ENCODE data around the gene ELF1.

ELF1 gene

GRCh38 chr13:41006306-41006705 is 12.8 kb downstream of the ELF1 start:
- Histone ChIP-seq H3K36me3 (replicated peaks in 1 of 2; ENCODE audit: control insufficient read depth in 2 of 2, insufficient read depth in 2 of 2, low read length in 2 of 2) (no peaks in the 10 kb centered on the region), H3K9ac (ENCODE audit: low read depth, low read length, poor library complexity) (no peak overlapping the region), H4K8ac (ENCODE audit: low read depth, low read length) (no peak overlapping the region), H3K4me1 (ENCODE audit: control insufficient read depth in 2 of 2, insufficient read depth in 1 of 2, low read depth in 1 of 2, low read length in 2 of 2) (peaks cover 4 to 7% of the 10 kb centered on the region in 2 donors), H3K79me1 (ENCODE audit: low read depth, low read length) (peaks cover 1% of the 10 kb centered on the region), H3K18ac (ENCODE audit: low read length) (no peak overlapping the region), H2AK5ac (ENCODE audit: low read depth, low read length) (no peak overlapping the region), H3K23ac (ENCODE audit: low read depth, low read length, poor library complexity) (no peak overlapping the region), H2BK15ac (ENCODE audit: low read length) (no peak overlapping the region), H3K4ac (ENCODE audit: low read length) (no peak overlapping the region), H3K9me3 (replicated peaks in 1 of 2; ENCODE audit: control insufficient read depth in 2 of 2, insufficient read depth in 1 of 2, low read depth in 1 of 2, low read length in 2 of 2) (no peaks in the 10 kb centered on the region), H3K27me3 (ENCODE audit: control insufficient read depth in 3 of 3, insufficient read depth in 3 of 3, low read depth in 1 of 3, low read length in 3 of 3) (no peaks in the 10 kb centered on the region), H2BK12ac (ENCODE audit: low read length) (no peak overlapping the region), H3K4me3 (ENCODE audit: low read length in 2 of 2) (no peak overlapping the region), H3K14ac (ENCODE audit: low read length) (no peak overlapping the region), H3K27ac (replicated peaks; ENCODE audit: low read length) (no peak overlapping the region), H2BK5ac (ENCODE audit: low read length) (no peak overlapping the region), H2BK120ac (ENCODE audit: low read depth, low read length) (no peak overlapping the region), H2AFZ (ENCODE audit: low read length) (no peak overlapping the region), H3K4me2 (ENCODE audit: insufficient read depth, low read length, poor library complexity, severe bottlenecking) (no peak overlapping the region), H4K91ac (ENCODE audit: low read depth, low read length, poor library complexity) (no peak overlapping the region)
- WGBS, 2 donors (ENCODE audit: extremely low coverage in 2 of 2, insufficient read length in 2 of 2, insufficient replicate concordance in 1 of 2): no CpG with 5 or more reads among the region's 3 CpGs
- no peak for DNase-seq (ENCODE audit: low spot score)

GRCh38 chr13:41005704-41006103 is 13.4 kb downstream of the ELF1 start:
- H2AFZ ChIP-seq (ENCODE audit: low read length): no peak overlapping the region
- H2BK12ac ChIP-seq (ENCODE audit: low read length): no peak overlapping the region
- H3K79me1 ChIP-seq (ENCODE audit: low read depth, low read length): peaks cover 1% of the 10 kb centered on the region
- no peak overlapping the region for H2BK120ac ChIP-seq (ENCODE audit: low read depth, low read length)
- H3K36me3 ChIP-seq (replicated peaks in 1 of 2; ENCODE audit: control insufficient read depth in 2 of 2, insufficient read depth in 2 of 2, low read length in 2 of 2): no peaks in the 10 kb centered on the region
- no peak overlapping the region for H3K4ac ChIP-seq (ENCODE audit: low read length)
- no peak overlapping the region for H3K9ac ChIP-seq (ENCODE audit: low read depth, low read length, poor library complexity)
- H2AK5ac ChIP-seq (ENCODE audit: low read depth, low read length): no peak overlapping the region
- no peak overlapping the region for H3K14ac ChIP-seq (ENCODE audit: low read length)
- no peaks in the 10 kb centered on the region for H3K9me3 ChIP-seq (replicated peaks in 1 of 2; ENCODE audit: control insufficient read depth in 2 of 2, insufficient read depth in 1 of 2, low read depth in 1 of 2, low read length in 2 of 2)
- no peak overlapping the region for H2BK5ac ChIP-seq (ENCODE audit: low read length)
- no peak overlapping the region for H3K4me3 ChIP-seq (ENCODE audit: low read length in 2 of 2)
- no peak overlapping the region for H2BK15ac ChIP-seq (ENCODE audit: low read length)
- no peak overlapping the region for H3K18ac ChIP-seq (ENCODE audit: low read length)
- no peak overlapping the region for H3K4me2 ChIP-seq (ENCODE audit: insufficient read depth, low read length, poor library complexity, severe bottlenecking)
- H3K23ac ChIP-seq (ENCODE audit: low read depth, low read length, poor library complexity): no peak overlapping the region
- no peaks in the 10 kb centered on the region for H3K27me3 ChIP-seq (ENCODE audit: control insufficient read depth in 3 of 3, insufficient read depth in 3 of 3, low read depth in 1 of 3, low read length in 3 of 3)
- DNase-seq (ENCODE audit: low spot score): no peak
- H3K4me1 ChIP-seq (ENCODE audit: control insufficient read depth in 2 of 2, insufficient read depth in 1 of 2, low read depth in 1 of 2, low read length in 2 of 2): peaks cover 4 to 7% of the 10 kb centered on the region in 2 donors
- H3K27ac ChIP-seq (replicated peaks; ENCODE audit: low read length): no peak overlapping the region
- no peak overlapping the region for H4K8ac ChIP-seq (ENCODE audit: low read depth, low read length)
- no peak overlapping the region for H4K91ac ChIP-seq (ENCODE audit: low read depth, low read length, poor library complexity)

GRCh38 chr13:41004875-41005693 is 14.0 kb downstream of the ELF1 start:
- H3K4ac ChIP-seq (ENCODE audit: low read length): no peak overlapping the region
- H3K23ac ChIP-seq (ENCODE audit: low read depth, low read length, poor library complexity): no peak overlapping the region
- no peaks in the 10 kb centered on the region for H3K9me3 ChIP-seq (replicated peaks in 1 of 2; ENCODE audit: control insufficient read depth in 2 of 2, insufficient read depth in 1 of 2, low read depth in 1 of 2, low read length in 2 of 2)
- DNase-seq (ENCODE audit: low spot score): no peak
- no peak overlapping the region for H4K91ac ChIP-seq (ENCODE audit: low read depth, low read length, poor library complexity)
- no peak overlapping the region for H3K4me3 ChIP-seq (ENCODE audit: low read length in 2 of 2)
- no peak overlapping the region for H2AK5ac ChIP-seq (ENCODE audit: low read depth, low read length)
- H3K4me2 ChIP-seq (ENCODE audit: insufficient read depth, low read length, poor library complexity, severe bottlenecking): no peak overlapping the region
- H3K18ac ChIP-seq (ENCODE audit: low read length): no peak overlapping the region
- H3K9ac ChIP-seq (ENCODE audit: low read depth, low read length, poor library complexity): no peak overlapping the region
- no peak overlapping the region for H2BK12ac ChIP-seq (ENCODE audit: low read length)
- H2BK15ac ChIP-seq (ENCODE audit: low read length): no peak overlapping the region
- H2AFZ ChIP-seq (ENCODE audit: low read length): no peak overlapping the region
- H3K27ac ChIP-seq (replicated peaks; ENCODE audit: low read length): no peak overlapping the region
- no peaks in the 10 kb centered on the region for H3K27me3 ChIP-seq (ENCODE audit: control insufficient read depth in 3 of 3, insufficient read depth in 3 of 3, low read depth in 1 of 3, low read length in 3 of 3)
- no peak overlapping the region for H4K8ac ChIP-seq (ENCODE audit: low read depth, low read length)
- H2BK5ac ChIP-seq (ENCODE audit: low read length): no peak overlapping the region
- WGBS, 2 donors (ENCODE audit: extremely low coverage in 2 of 2, insufficient read length in 2 of 2, insufficient replicate concordance in 1 of 2): no CpG with 5 or more reads among the region's 4 CpGs
- peaks cover 4 to 7% of the 10 kb centered on the region in 2 donors for H3K4me1 ChIP-seq (ENCODE audit: control insufficient read depth in 2 of 2, insufficient read depth in 1 of 2, low read depth in 1 of 2, low read length in 2 of 2)
- no peaks in the 10 kb centered on the region for H3K36me3 ChIP-seq (replicated peaks in 1 of 2; ENCODE audit: control insufficient read depth in 2 of 2, insufficient read depth in 2 of 2, low read length in 2 of 2)
- H2BK120ac ChIP-seq (ENCODE audit: low read depth, low read length): no peak overlapping the region
- no peak overlapping the region for H3K14ac ChIP-seq (ENCODE audit: low read length)
- peaks cover 1% of the 10 kb centered on the region for H3K79me1 ChIP-seq (ENCODE audit: low read depth, low read length)

- Histone ChIP-seq H2BK15ac (ENCODE audit: low read length) (no peak overlapping the region), H2BK5ac (ENCODE audit: low read length) (no peak overlapping the region), H3K27me3 (ENCODE audit: control insufficient read depth in 3 of 3, insufficient read depth in 3 of 3, low read depth in 1 of 3, low read length in 3 of 3) (no peaks in the 10 kb centered on the region), H3K9ac (ENCODE audit: low read depth, low read length, poor library complexity) (no peak overlapping the region), H4K91ac (ENCODE audit: low read depth, low read length, poor library complexity) (no peak overlapping the region), H3K27ac (replicated peaks; ENCODE audit: low read length) (no peak overlapping the region), H3K4me3 (ENCODE audit: low read length in 2 of 2) (no peak overlapping the region), H3K23ac (ENCODE audit: low read depth, low read length, poor library complexity) (no peak overlapping the region), H2BK12ac (ENCODE audit: low read length) (no peak overlapping the region), H3K9me3 (replicated peaks in 1 of 2; ENCODE audit: control insufficient read depth in 2 of 2, insufficient read depth in 1 of 2, low read depth in 1 of 2, low read length in 2 of 2) (peaks cover 0 to 4% of the 10 kb centered on the region in 2 donors), H3K79me1 (ENCODE audit: low read depth, low read length) (peaks cover 1% of the 10 kb centered on the region), H3K4me2 (ENCODE audit: insufficient read depth, low read length, poor library complexity, severe bottlenecking) (no peak overlapping the region), H3K4ac (ENCODE audit: low read length) (no peak overlapping the region), H3K14ac (ENCODE audit: low read length) (no peak overlapping the region), H2BK120ac (ENCODE audit: low read depth, low read length) (no peak overlapping the region), H4K8ac (ENCODE audit: low read depth, low read length) (no peak overlapping the region), H3K4me1 (ENCODE audit: control insufficient read depth in 2 of 2, insufficient read depth in 1 of 2, low read depth in 1 of 2, low read length in 2 of 2) (peaks cover 2 to 4% of the 10 kb centered on the region in 2 donors), H2AFZ (ENCODE audit: low read length) (no peak overlapping the region), H3K36me3 (replicated peaks in 1 of 2; ENCODE audit: control insufficient read depth in 2 of 2, insufficient read depth in 2 of 2, low read length in 2 of 2) (no peaks in the 10 kb centered on the region), H3K18ac (ENCODE audit: low read length) (no peak overlapping the region), H2AK5ac (ENCODE audit: low read depth, low read length) (no peak overlapping the region)
- DNase-seq (ENCODE audit: low spot score): no peak
- no CpG with 5 or more reads among the region's 2 CpGs for WGBS, 2 donors (ENCODE audit: extremely low coverage in 2 of 2, insufficient read length in 2 of 2, insufficient replicate concordance in 1 of 2)
These were observed 16.5 kb downstream of the ELF1 start for GRCh38 chr13:41002606-41003005.

Data from neuronal stem cell (in vitro differentiated cells).